Esophagus muscularis mucosa (tissue), 4 donors: ENCODE data around the gene HDDC2. TPM values are rescaled to one million over a fixed set of nuclear protein-coding genes. Genes with fewer than 3 reads are reported as not detected.

ENCODE experiments used
- DNase-seq: peaks from one replicate; pipeline ENCODE4 v3.0.0-alpha.2; 2017; ENCODE audit errors: extremely low spot score
- H3K27ac ChIP-seq, 4 donors: fragments of 200-600 bp; sonication (generic); replicated peaks in 1 of 4; 1 replicate in 3 of 4; 2 replicates in 1 of 4; pipeline ENCODE4 v1.5.1; 2016 to 2019; ENCODE audit warnings: mild to moderate bottlenecking in 1 of 4
- H3K27me3 ChIP-seq, 4 donors: fragments of 200-600 bp; sonication (generic); one replicate each; pipeline versions ENCODE4 v1.5.1 to v1.6.0; 2016 to 2019
- H3K36me3 ChIP-seq, 4 donors: fragments of 200-600 bp; sonication (generic); one replicate each; pipeline ENCODE4 v1.5.1; 2016 to 2019
- H3K4me1 ChIP-seq, 4 donors: fragments of 200-600 bp; sonication (generic); one replicate each; pipeline ENCODE4 v1.5.1; 2016 to 2019
- H3K4me3 ChIP-seq, 4 donors: fragments of 200-600 bp; sonication (generic); 1 replicate in 2 of 4; 2 replicates in 2 of 4; pipeline ENCODE4 v1.5.1; 2016 to 2019; ENCODE audit warnings: mild to moderate bottlenecking in 4 of 4, moderate library complexity in 1 of 4
- H3K9me3 ChIP-seq, 4 donors: fragments of 200-600 bp; sonication (generic); 1 replicate in 3 of 4; 2 replicates in 1 of 4; pipeline ENCODE4 v1.5.1; 2016 to 2019
- CTCF ChIP-seq, 3 experiments: fragments of 200-600 bp in 2 of 3; fragments of 450-650 bp in 1 of 3; sonication (generic) in 2 of 3; IDR thresholded peaks; one replicate each; pipeline ENCODE4 v1.5.1; 2017 to 2019; ENCODE audit warnings: antibody characterized with exemption in 3 of 3, mild to moderate bottlenecking in 2 of 3, moderate library complexity in 1 of 3
- EP300 ChIP-seq: sonication (generic); formaldehyde crosslinking; IDR thresholded peaks from one replicate; pipeline ENCODE4 v1.6.1; 2017; ENCODE audit warnings: antibody characterized with exemption
- POLR2A ChIP-seq: fragments of 450-650 bp; IDR thresholded peaks from one replicate; pipeline ENCODE4 v1.6.1; 2017; ENCODE audit warnings: antibody characterized with exemption, moderate library complexity, mild to moderate bottlenecking, low read depth
- POLR2AphosphoS5 ChIP-seq, 2 donors: sonication (generic); formaldehyde crosslinking; IDR thresholded peaks; one replicate each; pipeline ENCODE4 v1.6.1; 2017; ENCODE audit warnings: antibody characterized with exemption in 2 of 2
- WGBS: methylation state at CpG from one replicate; pipeline ENCODE4 v1.1.5; 2018; 5-methylcytosine and 5-hydroxymethylcytosine counted together
- intact Hi-C: fragments of 100-400 bp; cut with DNase I; formaldehyde crosslinking; loops from one replicate; pipeline ENCODE4 v1.15.1; 2023
- total RNA-seq, 4 donors: library from RNA; depleted of rRNA; stranded (reverse); fragments of >200 nt; gene quantifications; one replicate each; pipeline versions ENCODE4 v1.1.0 to v1.2.1, GENCODE V29; 2016

HDDC2 gene
- total RNA-seq, 4 donors from 2014 or later = 29.6 to 47.7 (median 38.4) TPM

GRCh38 chr6:125302840-125303511 lies 1.2 kb upstream of the HDDC2 start:
- H3K27ac ChIP-seq = no peak overlapping the region
- 84% methylated on average over 4 of the region's 4 CpGs for WGBS
- TF ChIP-seq POLR2A (no peak), POLR2AphosphoS5 (IDR thresholded peaks at IDR 0.05) (no peak), EP300 (no peak), CTCF (IDR thresholded peaks at IDR 0.05) (no peak)
- peaks cover 0 to 18% (median 8%) of the 10 kb centered on the region in 4 donors for H3K36me3 ChIP-seq
- H3K4me1 ChIP-seq = peaks cover 16 to 26% (median 20%) of the 10 kb centered on the region in 4 donors
- no peaks in the 10 kb centered on the region for H3K27me3 ChIP-seq
- no peak overlapping the region for H3K4me3 ChIP-seq
- DNase-seq = no peak
- intact Hi-C loops = loop anchor here (10.0 kb wide), 1 partner anchor 652 kb away; the partner anchor contains the start of gene HINT3
- no peaks in the 10 kb centered on the region for H3K9me3 ChIP-seq

- Histone ChIP-seq H3K36me3 (peaks cover 0 to 38% (median 24%) of the 10 kb centered on the region in 4 donors), H3K4me3 (peak overlapping the region; percentile 66 to 93 (median 86)), H3K27me3 (no peaks in the 10 kb centered on the region), H3K27ac (peak overlapping the region; percentile 90 to 96 (median 94)), H3K4me1 (peaks cover 16 to 33% (median 22%) of the 10 kb centered on the region in 4 donors), H3K9me3 (no peaks in the 10 kb centered on the region)
- DNase-seq = no peak
- TF ChIP-seq POLR2AphosphoS5 (IDR thresholded peaks at IDR 0.05) = no peak
- no peak for TF ChIP-seq EP300
- no peak for TF ChIP-seq POLR2A
- TF ChIP-seq CTCF (IDR thresholded peaks at IDR 0.05) = no peak
- intact Hi-C loops = loop anchor here (10.0 kb wide), 1 partner anchor 654 kb away; the partner anchor contains the start of gene HINT3
- 3% methylated on average over 9 of the region's 11 CpGs for WGBS
Measured at GRCh38 chr6:125300992-125301434, 754 bp downstream of the HDDC2 start.

GRCh38 chr6:125299257-125299656 lies 2.5 kb downstream of the HDDC2 start:
- peaks cover 32 to 50% (median 38%) of the 10 kb centered on the region in 4 donors for H3K4me1 ChIP-seq
- TF ChIP-seq EP300 (no peak), POLR2AphosphoS5 (IDR thresholded peaks at IDR 0.05) (no peak), POLR2A (no peak), CTCF (IDR thresholded peaks at IDR 0.05) (no peak)
- H3K9me3 ChIP-seq = no peaks in the 10 kb centered on the region
- peaks cover 0 to 47% (median 28%) of the 10 kb centered on the region in 4 donors for H3K36me3 ChIP-seq
- H3K27me3 ChIP-seq = no peaks in the 10 kb centered on the region
- H3K4me3 ChIP-seq = no peak overlapping the region
- intact Hi-C loops = no loop called here
- no peak for DNase-seq
- H3K27ac ChIP-seq = no peak overlapping the region
- 95% methylated on average over 3 of the region's 3 CpGs for WGBS

- intact Hi-C loops = no loop called here
- Histone ChIP-seq H3K9me3 (no peaks in the 10 kb centered on the region), H3K27ac (no peak overlapping the region), H3K36me3 (peaks cover 0 to 69% (median 38%) of the 10 kb centered on the region in 4 donors), H3K4me1 (peaks cover 33 to 50% (median 40%) of the 10 kb centered on the region in 4 donors), H3K4me3 (no peak overlapping the region), H3K27me3 (no peaks in the 10 kb centered on the region)
- DNase-seq = no peak
- TF ChIP-seq POLR2A (no peak), CTCF (IDR thresholded peaks at IDR 0.05) (no peak), POLR2AphosphoS5 (IDR thresholded peaks at IDR 0.05) (no peak), EP300 (no peak)
- 90% methylated on average over 1 of the region's 1 CpG for WGBS
Measured at GRCh38 chr6:125296471-125296870, 5.3 kb downstream of the HDDC2 start.
